NCI-H2029 treated with DMSO at 0.1 percent for 48 hours (cell line): Measurements from ENCODE around the gene MRPS18A.

Experiments
- DNase-seq: peaks from one replicate; lab custom pipeline; 2025; lab: John Stamatoyannopoulos, UW

Gene MRPS18A

DNA sequence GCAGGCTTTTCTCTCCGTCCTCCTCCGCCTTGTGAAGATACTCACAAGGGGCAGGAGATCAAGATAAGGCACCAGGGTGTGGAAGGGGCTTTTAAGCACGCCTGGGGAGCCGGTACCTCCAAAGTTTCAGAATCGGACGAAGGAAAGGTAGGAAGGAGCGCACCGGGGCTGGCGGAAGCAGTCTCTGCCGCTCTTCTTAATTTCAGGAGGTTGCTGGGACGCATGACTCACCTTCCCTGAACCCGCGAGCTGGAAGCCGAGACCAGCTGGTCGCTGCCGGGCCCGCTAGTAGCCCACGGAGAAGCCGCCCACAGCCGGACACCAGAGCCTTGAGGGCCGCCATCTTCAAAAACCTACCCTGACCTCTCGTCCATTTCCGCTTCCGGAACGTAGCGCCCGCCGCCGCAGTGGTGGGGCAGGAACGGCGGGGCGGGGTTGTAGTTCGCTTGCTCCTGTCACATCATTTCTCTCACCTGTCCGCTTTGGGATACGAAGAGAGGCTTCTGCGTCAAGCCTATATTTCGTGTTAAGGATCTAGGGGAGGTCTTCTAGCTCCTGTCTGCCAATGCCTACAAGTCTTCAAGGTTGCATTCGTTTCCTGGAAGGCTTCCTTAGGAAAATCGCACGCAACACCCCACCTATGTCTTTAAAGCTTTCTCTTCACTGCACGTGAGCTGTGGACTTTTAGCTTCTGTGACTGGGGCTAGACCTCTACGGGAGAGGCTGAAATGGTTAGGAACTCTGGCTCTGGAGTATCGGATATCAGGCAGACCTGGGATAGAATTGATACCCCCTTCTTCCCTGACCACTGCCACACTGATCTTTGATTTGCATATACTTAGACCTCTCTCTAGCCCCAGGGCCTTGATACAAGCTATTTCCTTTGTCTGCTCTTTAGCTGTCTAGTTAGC lies at the start of gene MRPS18A:
Gene MRPS18A (minus strand): TSS at position 355 of the 911 bp plus-strand sequence. CDS start 12 bp downstream, at position 343.
- peak; percentile 72 for DNase-seq

DNA sequence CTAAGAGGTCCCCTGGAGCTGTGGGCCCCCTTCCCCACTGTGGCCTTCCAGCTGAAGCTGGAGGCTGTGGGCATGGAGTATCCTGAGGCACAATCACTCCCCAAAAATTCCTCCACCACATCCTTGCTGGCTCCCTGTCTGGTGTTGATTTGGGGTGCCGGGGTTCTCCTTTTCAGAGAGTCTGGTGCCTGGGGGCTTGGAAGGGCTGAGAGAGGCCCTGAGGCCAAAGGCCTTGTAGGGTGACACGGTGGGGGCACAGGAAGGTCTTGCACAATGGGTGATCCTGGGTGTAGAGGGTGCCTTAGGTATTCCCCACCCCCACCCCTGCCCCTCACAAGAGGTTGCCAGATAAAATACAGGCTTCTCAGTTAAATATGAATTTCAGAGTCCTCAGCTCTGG lies 49.3 kb upstream of the MRPS18A start:
- DNase-seq, result no peak

GRCh38 chr6:43736211-43736786 lies 48.7 kb upstream of the MRPS18A start:
- no peak for DNase-seq

DNA sequence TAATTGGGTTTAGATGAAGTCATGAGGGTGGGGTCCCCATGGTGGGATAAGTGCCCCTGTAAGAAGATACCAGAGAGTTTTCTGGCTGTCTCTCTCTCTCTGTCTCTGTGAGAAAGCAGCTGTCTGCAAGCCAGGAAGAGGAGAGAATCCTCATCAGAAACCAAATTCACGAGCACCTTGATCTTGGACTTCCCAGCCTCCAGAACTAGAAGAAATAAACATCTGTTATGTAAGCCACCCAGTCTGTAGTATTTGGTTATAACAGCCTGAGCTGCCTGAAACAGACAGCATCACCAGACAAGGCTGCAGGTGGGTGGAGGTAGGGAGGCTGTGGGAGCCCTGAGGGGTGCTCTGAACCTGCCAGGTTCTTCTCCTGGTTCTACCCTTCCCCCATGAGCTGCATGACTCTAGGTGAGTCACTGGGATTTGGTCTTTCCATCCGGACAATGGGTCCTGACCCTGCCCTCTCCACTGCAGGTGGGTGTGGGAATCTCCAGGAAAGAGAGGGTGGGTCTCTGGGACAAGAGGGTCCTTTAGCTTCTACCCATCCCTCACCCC lies 48.1 kb upstream of the MRPS18A start:
- DNase-seq, result no peak

- DNase-seq, result no peak
Observed at GRCh38 chr6:43734294-43734665, 46.7 kb upstream of the MRPS18A start.

DNA sequence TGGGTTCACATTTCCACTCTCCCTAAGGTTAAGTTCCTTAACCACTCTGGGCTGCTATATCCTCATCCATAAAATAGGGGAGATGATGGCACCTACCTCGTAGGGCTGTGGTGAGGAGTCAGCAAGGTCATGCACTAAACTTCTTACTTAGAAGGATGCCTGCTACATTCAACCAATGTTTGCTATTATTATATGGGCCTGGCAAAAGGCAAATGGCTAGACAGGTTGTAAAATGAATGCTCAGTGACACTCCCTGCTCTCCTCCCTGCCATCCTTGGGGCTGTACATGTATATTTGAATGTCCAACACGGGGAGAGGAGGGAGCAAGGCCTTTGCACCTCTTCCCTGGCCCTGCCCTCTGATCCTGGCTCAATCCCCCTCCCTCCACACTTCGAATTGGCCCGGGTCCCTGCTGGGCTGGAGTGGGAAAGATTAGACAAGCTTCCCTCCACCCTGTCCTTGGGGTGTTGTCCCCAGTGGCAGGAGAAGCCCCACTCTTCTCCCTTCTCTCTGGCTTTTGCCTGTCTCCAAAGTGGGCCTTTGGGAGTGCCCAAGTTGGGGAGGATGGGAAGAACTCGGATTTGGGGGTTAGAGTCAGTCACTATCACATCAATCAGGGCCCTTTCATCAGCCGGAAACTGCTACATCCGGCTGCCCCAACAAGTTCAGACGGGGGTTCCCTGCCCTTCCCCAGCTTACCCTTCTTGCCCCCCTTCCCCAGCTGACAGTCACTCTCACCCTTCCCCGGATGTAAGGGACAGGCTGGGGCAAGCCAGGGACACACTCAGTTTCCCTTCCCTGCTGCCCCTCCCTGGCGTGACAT lies 46.1 kb upstream of the MRPS18A start:
- DNase-seq, result no peak

DNA sequence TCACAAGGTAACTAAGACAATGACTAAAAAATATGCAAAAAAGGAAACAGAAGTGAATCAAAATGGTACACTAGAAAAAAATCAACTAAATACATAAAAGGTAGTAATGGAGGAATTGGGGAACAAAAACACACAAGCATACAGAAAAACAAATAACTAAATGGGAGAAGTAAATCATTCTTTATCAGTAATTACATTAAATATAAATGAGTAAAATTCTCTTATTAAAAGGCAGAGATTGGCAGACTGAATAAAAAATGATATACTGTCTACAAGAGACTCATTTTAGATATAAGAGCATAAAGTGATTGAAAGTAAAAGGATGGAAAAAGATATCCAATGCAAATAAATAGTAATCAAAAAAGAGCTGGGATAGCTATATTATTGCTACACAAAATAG lies 43.0 kb upstream of the MRPS18A start:
- no peak for DNase-seq

- DNase-seq, result no peak
Observed at GRCh38 chr6:43729537-43729936, 41.9 kb upstream of the MRPS18A start.

GRCh38 chr6:43728586-43728985 lies 41.0 kb upstream of the MRPS18A start:
- no peak for DNase-seq

GRCh38 chr6:43727634-43728033 lies 40.0 kb upstream of the MRPS18A start:
- no peak for DNase-seq

DNA sequence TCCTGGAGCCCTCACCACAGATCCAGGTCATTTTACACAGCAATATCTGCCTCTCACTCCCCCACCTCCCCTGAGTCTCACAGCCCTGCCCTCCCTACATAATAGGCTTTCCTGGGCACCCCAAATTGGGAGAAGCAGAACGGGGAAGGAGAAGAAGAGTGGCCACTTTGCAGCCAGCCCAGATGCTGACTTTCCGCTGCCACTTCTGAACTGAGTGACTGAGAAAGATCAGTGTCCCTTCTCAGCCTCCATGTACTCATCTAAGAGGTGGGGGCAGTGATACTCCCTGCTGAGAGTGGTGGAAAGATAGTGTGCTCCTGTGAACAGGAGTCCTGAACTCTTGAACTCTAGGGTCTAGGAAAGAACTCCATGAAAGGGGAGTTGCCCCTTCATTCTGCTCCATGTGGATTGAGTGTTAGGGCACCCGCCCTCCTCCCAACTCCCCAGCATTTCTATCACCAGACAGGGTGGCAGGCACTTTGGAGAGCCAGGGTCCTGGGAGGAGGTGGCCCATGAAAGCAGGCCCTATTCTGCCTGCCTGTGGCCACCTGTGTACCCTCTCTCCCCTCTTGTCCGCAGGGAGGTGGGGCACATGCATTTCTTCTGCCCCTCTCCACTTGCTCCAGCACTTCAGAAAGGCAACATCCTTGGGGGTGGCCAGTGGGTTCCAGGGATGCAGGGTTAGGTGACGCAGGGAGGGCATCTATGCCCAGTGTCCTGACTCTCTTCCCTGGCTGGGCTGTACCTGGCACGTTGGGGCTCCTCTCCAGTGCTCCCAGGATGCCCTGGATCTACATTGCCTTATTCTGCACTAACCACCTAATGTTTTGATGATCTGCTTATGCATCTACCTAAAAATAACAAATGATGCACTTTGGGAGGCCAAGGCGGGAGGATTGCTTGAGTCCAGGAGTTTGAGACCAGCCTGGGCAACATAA lies 38.3 kb upstream of the MRPS18A start:
- DNase-seq, result no peak

- DNase-seq, result peak; percentile 79
Observed at GRCh38 chr6:43724914-43725642, 37.5 kb upstream of the MRPS18A start.

DNA sequence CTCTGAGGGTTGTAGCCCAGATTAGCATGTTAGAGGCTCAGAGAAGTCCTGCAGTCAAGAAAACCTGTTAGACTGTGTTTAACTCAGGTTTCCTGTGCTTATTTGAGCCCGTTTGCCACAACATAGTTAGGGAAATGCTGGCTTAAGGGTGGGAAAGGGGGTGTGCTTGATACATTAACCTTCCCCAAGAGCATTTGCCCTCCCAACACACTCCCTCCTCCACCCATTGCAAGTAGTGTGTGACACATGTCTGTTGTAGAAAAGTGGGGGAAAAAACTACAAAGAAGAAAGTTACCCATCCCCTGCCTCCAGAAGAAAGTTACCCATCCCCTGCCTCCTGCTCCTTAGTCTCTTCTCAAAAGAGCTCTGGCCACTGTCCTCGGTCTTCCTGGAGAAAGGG lies 36.8 kb upstream of the MRPS18A start:
- no peak for DNase-seq

DNA sequence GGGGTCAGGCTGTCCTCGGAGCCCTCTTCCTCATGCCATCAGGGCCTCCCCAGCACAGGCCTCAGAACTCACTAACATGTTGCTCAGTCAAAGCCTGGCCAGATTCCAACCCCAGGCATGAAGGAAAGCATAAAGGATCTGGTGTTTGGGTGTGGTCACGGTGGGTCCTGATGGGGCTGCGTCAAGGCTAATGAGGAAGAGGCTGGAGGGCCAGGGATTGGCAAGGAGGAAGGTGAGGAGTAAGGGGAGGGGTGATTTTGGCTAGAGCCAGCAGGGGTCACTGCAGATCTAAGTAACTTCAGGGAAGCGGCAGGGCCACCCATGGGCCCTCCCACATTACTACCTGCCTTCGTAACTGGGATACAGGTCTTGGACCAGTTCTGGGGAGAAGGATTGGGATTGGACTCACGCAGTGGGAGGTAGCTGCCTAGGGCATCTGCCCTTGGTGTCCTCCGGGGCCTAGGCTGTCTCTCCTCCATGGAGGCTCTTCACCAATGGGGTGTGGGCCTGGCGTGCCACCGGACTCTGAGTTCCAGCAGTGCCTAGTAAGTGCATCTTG lies 36.2 kb upstream of the MRPS18A start:
- DNase-seq, result peak; percentile 60

GRCh38 chr6:43722920-43723545 lies 35.4 kb upstream of the MRPS18A start:
- DNase-seq, result no peak

GRCh38 chr6:43720999-43721398 lies 33.4 kb upstream of the MRPS18A start:
- DNase-seq, result no peak

DNA sequence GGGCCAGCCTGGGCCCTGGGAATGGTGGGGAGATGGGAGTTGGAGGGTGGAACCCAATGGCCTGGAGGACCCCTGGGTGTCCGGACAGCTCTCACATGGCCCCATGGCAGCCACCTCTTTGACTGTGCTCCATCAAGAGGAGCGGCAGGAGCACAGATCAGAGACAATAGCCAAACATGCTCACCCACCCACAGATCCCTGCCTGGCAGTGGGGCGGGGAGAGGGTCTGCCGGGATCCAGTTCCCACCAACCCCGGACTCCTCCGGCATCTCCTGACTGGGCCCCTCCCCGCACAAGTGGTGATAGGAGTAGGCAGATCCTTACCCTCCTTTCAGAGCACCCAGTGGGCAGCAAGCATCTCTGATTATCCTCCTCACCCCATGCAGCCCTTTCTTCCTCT lies 31.9 kb upstream of the MRPS18A start:
- DNase-seq, result no peak

DNA sequence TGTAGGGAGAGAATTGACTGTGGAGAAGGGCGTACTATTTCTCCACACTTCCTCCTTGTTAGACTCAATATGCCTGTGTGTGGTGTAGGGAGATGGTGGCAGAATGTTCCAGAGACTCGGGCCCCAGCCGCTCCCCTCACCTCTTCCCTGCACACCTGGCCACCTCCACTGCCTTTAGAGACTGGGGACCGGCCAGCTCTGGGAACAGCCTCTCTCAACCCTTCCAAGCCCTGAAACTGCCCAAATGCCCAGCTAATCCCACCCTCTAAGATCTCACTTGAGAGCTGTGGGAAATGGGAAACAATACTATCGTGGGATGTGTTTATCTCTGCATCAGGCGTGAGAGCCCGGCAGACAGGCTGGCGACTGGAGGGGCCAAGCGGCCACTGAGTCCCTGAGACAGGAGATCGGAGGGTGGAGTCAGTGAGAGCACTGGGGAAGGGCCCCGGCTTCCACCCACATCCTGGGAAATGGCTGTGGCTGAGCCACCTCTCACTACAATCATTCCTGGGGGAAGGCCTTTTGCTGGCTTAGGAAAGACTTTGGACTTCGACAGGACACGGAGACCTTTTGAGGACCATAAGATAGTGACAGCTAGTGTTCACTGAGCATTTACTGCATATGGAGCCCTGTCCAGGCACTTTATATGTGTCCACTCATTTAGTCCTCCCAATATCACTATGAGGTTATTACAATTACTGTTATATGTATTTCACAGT lies 31.0 kb upstream of the MRPS18A start:
- no peak for DNase-seq

DNA sequence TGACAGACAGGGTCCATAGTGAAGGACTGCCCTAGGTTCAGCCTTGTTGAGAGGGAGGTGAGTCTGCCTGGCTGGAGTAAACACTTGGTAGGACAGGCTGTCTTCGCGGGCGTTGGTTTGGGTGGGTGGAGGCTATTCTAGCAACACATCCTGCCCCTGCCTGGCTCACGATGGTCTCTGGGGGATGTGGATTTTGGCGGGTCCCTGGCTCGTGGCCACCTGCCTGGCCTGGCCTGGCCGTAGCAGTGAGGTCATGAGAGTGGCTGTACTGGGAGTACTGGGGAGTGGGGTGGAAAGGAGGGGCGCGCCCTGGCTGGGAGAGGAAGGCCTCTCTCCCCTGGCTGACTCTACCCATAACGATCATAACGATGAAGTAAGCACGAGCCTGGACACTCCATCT lies 30.2 kb upstream of the MRPS18A start:
- no peak for DNase-seq
